ENCODE measurements around the gene ADAMTS18.

GRCh38 chr16:77328768-77329167 is 106.1 kb downstream of the ADAMTS18 start:
- TF ChIP-seq CTCF (IDR thresholded peaks at IDR 0.05; ENCODE audit: borderline replicate concordance, extremely low read depth, low read length, poor library complexity, severe bottlenecking) (no peak), EZH2 (IDR thresholded peaks at IDR 0.05; ENCODE audit: borderline replicate concordance, low read depth, low read length, severe bottlenecking) (no peak)

Measured in DND-41 (cell line).